Middle frontal gyrus (tissue), 1 donor: Measurements from ENCODE around the gene REC114.
"Not testable (repeated sequence)": the region's sequence is repeated elsewhere in the genome, so short reads cannot be mapped to it uniquely, and the experiment has no call there.

Experiments used
- DNase-seq: peaks from one replicate; pipeline ENCODE4 v3.0.0-alpha.2; 2015; ENCODE audit warnings: low spot score; ENCODE audit errors: extremely low spot score

The REC114 gene

DNA sequence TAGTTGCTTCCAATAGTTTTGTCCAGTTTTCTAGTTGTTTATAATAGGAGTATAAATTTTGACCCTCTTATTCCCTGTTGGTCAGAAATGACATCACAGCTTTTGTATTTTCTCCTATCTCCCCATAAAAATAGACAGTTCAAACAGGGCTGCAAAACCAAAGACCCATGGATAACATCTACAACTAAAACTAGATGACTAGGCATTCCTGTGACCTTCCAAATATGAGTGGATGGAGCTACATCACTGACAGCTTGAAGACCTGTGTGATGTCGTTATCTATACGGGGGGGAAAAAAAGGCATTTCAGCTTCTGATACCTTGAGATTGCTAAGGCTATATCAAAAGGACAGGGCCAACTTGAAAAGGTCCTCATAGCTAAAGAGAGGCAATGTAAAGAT, 84.6 kb downstream of the REC114 start:
- DNase-seq: no peak

DNA sequence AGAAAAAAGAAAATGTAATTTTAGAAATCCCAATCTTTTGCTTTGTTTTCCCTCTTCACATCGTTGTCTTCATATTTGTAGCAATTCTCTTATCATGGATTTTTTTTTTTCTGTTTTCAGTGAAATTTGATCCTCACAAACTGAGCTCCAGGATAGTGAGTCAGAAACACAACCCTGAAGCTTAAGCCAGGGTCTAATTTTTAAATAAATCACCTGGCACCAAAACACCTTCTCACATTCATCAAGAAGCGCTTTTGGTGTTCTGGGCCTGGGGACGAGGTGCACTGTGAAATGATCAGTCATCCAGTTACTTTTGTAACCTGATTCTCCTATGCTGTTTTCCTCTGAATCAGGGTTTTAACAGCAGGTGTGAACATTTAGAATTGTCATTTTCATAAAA, 87.7 kb downstream of the REC114 start:
- DNase-seq: no peak

DNA sequence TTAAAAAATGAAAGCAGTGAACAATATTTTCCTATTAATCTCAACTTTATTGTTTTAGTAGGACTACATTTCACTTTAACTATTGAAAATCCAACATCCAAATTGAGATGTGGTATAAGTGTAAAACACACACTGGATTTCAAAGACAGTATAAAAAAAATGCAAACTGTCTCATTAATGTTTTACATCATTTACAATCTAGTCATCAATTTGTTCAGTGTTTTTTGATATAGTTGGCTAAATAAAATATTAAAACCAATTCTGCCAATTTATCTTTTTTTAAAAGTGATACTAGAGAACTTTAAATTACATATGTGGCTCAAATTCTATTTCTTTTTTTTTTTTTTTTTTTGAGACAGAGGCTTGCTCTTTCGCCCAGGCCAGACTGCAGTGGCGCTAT, 95.2 kb downstream of the REC114 start:
- DNase-seq: no peak

DNA sequence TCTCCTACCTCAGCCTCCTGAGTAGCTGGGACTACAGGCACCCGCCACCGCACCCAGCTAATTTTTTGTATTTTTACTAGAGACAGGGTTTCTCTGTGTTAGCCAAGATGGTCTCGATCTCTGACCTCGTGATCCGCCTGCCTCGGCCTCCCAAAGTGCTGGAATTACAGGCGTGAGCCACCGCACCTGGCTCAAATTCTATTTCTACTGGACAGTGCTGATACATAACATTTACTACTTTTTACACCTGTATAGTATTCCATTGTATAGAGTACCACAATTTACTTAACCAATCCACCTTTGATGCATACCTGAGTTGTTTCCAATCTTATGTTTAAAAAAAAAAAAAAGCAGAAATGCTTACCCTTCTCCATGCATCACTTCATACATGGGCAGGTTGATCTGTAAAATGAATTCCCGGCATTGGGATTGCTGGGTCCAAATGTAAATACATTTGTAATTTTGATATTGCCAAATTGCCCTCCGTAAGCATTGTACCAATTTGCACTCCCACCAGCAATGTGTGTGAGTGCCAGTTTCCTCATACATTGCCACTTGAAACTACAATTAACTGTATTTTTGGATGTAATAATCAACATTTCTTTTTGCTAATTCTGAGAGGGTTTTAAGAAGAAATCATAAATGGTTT, 95.7 kb downstream of the REC114 start:
- no peak for DNase-seq

DNA sequence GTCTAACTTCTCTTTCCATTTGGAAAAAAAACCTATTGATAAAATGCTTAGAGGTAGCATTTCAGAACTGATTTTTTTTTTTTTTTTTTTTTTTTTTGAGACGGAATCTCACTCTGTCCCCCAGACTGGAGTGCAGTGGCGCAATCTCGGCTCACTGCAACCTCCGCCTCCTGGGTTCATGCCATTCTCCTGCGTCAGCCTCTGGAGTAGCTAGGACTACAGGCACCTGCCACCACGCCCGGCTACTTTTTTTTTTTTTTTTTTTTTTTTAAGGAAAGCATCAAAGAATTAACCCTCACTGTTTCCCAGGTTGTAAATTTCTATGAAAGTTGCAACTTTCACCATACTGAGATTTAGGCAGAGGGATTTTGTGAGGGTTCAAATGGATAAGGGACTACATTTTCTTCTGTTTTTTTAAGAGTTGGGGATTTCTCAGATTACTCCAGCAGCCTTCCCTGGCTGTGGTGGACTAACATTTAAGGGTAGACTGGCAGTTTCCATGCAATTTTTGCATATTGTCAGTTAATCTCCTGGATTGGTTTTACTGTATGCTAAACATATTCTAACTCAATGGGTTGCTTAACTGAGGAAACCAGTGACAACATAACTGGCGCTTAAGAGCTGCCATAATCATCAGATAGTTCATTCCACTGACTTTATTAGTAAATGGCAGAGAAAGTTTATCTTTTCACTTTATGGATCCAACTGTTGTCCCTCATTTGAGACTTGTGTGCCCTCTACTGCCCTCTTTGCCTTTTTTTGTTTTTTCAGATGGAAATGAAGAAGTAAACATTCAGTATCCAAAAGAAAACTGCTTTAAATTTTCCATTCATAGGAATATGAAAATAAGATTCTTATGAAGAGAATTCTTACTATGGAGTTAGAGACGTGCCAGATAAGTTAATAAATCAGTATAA, 96.5 kb downstream of the REC114 start:
- no peak for DNase-seq

DNA sequence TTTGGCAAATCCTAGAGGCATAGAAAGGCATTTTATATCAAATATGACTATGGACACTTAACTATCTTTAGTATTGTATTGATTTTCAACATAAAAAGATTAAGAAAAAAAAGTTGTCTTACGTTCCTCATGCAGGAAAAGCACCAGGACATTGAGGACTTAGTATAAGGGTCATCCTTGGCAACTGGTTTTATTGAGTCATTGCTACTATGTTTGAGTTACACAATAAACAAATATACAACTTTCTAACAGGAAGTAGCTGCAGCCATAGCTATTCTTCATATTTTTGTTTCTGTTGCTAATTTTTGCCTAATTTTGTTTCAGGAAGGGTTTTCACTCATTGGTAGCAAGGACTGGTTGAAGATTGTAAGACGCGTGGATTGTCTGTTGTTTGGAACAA, 97.2 kb downstream of the REC114 start:
- no peak for DNase-seq

DNA sequence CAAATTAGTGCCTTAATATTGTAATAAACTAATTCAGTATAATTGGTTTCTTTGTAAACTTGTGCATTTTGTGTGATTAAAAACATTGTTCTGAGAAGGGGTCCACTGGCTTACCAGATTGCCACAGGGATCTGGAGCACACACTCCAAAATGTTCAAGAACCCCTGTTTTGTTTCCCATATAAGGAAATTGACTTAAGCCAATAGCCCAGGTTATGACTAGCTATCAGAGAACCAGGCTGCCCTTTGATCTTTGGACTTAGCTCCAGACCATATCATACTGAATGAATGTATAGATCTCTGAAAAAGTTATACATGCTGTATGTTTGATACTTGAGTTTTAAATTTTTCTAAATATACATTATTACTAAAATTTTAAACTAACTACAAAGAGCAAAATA, 98.5 kb downstream of the REC114 start:
- no peak for DNase-seq

DNA sequence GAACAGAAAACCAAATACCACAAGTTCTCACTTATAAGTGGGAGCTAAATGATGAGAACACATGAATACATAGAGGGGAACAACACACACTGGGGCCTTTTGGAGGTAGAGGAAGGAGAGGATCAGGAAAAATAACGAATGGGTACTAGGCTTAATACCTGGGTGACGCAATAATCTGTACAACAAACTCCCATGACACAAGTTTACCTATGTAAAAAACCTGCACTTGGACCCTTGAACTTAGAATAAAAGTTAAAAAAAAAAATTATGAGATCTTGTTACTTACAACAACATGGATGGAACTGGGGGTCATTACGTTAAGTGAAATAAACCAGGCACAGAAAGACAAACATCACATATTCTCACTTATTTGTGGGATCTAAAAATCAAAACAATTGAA, 106.0 kb downstream of the REC114 start:
- not testable (repeated sequence) for DNase-seq

DNA sequence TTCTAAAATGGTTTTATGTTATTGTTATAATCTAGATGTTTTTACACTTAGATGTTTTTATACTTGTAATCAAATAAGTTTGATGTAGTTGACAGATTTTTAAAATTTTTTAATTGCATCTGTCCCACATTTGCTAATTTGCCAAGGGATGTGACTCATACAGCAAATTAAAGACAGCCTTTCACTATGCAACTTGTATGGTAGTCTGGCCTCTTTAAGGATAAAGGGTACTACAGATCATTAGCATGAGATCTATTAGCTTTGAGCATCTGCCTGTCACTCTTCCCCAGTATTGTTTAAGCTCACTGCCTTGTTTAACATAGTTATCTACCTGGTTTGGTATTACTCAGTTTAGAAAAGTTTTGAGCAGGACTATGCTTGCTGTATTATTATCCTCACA, 107.2 kb downstream of the REC114 start:
- no peak for DNase-seq

DNA sequence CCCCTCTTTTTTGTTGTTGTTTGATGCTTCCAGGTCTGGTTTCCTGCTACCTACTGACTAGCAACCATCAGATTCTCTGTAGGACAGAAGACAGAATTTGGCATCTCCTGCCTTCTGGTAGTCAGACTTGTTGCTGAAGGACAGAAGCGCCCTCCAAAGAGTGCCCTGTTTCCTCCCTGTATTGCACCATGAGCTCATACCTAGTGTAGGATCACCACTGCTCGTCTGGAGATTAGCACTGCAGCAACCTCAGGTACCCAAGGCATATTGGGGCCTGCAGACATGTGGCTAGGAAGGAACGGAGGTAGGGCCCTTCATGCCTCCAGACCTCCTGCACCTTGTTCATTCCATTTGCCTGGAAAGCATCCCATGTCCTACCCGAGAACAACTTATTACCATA, 112.1 kb downstream of the REC114 start:
- DNase-seq: no peak

DNA sequence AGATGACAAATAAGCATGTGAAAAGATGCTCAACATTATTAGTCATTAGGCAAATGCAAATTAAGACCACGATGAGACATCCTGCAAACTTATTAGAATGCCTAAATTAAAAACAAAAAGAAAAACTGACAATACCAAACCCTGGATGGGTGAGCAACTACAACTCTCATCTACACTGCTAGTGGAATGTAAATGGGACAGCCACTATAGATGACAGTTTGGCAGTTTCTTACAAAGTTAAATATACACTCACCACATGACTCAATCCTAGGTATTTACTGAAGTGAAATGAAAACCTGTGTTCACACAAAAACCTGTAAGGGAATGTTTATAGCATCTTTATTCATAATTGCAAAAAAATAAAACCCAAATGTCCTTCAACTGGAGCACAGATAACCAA, 115.6 kb downstream of the REC114 start:
- no peak for DNase-seq

DNA sequence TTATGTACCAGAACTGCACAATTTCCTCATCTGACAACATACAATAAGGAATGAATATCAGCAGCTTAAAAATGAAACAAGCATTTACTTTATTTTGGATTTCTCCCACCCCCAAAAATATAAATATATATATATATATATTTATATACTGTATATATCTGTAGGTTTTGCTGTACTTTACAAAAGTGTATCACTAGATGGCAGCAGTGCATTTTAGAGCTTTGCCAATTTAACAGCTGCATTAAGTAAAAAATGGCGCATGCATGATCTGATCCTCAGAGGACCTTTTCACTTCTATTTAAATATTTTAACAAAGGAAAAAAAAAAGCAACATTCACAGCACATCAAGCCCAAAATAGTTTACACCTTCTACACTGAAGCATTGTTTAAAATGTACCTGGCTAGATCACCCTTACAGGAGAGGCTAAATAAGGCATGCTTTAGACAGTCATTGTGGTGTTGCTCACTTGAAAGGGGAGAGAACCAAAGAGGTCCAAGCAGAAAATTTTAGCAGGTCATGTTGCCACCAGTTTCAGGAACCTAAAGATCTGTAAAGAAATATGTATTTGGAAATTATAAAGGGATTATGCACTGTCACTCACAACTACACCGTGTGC, 117.6 kb downstream of the REC114 start:
- DNase-seq: peak; percentile 59

DNA sequence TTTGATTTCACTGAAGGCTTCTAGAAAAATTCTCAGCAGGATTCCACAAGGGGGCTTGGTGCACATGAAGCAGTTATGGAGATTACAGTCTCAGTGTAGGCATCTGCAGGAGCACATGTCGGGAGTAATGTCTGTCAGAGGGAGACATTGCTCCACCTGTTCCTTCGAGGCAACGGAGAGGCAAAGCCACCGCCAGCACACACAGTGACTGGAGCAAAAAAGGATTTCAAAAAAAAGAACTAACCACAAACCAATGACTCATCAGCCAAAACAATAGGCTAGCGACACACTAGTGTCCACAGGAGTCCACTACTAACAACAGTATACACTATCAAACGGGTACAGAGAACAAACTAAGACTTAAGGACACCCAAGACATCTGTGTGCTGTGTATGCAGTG, 121.3 kb downstream of the REC114 start:
- no peak for DNase-seq

DNA sequence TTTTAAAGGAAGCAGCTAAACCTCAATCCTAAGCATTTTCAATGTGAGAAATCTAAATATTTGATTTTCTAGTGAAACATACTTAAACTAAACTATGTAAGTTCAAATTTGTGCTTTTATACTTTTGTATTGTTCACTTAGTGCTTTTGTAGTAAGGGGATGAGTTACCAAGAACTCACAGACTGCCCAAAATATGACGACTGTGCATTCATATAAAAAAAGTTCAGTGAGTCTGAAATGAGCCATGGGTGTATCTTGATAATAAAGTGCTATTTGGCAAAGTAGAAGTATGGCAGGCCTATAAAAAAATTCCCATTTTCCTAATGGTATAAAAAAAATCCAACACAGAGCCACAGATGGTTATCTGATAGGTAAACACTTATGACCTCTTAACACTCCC, 124.1 kb downstream of the REC114 start:
- no peak for DNase-seq

DNA sequence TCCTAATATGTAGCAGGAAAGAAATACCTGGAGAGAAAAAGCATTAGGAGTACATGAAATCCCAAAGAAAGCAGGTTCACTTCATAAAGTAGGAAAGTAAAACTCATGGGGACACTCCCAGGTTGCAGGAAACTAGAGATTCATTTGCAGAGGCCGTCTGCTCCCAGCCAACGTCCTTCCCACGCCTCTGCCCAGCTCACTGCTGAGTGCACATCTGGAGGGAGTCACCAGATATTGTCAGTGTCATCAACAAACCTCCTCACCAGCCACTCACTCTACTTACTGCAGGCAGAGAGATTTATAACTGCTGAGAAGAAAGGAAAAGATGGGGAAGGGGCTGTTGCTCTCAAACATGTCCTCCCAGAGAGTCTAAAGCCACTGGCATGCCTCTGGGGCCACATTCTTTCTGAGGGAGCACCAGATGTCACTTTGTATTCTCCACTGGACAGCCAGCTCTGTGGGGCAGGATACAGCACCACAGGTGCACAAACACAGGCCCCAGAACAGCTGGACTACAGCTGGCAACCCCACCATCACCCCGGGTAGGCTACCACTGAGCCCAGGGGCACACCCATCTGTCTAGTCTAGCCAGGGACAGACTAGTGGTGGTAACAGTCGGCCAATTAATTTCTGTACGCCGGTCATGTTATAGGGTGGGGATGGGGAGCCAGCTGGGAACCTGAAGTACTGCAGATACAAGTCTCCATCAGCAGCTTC, 125.8 kb downstream of the REC114 start:
- no peak for DNase-seq

DNA sequence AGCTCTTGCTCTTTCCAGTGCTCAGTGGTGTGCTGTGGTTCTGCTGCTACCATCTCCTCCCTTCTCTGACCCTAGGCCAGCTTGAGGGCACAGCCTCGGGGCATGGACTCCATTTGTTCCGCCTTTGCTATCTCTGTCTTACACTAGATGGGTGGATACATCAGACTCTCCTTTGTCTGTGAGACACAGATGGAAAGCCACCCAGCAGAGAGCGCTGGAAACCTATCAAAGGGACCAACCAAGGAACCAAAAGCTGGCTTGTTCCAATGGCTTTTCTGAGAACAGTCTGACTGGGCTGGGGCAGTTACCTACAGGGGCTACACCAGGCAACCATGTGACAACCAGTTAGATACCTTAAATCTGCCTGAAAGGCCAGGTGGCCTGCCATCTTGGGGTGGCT, 126.4 kb downstream of the REC114 start:
- DNase-seq: no peak

DNA sequence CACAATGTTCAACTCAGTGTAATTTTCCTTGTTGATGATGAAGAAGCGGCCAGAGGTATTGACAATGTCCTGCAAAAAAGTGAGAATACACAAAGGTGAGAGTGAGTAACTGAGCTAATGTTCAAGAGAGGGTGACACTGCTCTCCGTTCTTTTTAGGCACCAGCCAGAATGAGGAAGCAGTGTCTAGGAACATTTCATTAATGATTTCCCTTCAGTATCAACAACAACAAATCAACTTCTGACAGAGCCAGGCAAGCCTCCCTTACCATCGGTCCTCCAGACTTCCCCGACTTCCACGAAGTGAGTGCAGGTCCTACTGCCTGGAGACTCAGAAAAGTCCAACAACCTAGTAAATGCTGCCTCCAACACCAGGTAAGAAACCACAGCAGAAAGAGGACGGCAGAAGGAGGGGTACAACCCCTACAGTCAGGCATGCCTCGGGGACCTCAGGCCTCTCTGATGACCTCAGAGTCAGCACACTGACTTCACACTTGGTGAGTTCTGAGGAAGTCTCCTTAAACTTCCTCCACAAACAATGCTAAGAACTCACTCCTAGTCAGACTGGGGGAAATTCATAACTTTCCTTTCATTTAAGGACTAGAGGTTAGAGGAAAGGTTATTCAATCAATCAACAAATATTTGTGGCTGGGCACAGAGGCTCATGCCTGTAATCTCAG, 127.5 kb downstream of the REC114 start:
- no peak for DNase-seq

DNA sequence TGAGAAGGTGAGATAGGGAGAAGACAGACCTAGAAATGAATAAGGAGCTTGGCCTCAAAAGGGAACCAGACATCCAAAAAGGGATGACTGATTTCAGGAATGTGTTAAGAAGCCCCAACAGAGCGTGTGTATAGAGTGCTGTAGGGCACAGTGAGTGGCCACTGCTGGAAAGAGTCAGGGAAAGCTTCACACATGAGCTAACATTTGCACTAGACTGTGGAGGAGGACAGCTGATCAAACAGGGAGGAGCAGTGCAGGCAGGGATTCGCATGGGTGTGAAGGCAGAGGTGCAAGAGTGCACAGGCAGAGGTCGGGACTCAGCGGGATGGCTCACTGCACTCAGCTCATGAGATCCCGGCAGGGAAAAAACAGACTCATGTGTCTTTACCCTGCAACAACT, 128.4 kb downstream of the REC114 start:
- DNase-seq: no peak

DNA sequence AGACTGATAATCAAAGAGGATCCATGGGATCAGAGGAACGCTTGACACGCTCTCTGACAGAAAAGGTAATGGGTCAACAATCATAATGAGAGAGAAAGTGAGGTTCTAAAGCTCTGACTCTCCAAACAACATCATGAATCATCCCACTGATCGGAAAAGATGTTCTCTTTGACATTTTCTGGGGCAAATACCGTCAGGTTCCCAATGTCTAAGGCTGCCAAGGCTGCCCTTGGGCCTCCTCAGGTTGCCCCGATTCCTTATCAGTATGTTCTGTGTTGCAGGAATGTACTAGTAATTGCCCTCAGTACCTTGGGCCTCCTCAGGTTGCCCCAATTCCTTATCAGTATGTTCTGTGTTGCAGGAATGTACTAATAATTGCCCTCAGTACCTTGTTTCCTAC, 129.3 kb downstream of the REC114 start:
- DNase-seq: no peak

DNA sequence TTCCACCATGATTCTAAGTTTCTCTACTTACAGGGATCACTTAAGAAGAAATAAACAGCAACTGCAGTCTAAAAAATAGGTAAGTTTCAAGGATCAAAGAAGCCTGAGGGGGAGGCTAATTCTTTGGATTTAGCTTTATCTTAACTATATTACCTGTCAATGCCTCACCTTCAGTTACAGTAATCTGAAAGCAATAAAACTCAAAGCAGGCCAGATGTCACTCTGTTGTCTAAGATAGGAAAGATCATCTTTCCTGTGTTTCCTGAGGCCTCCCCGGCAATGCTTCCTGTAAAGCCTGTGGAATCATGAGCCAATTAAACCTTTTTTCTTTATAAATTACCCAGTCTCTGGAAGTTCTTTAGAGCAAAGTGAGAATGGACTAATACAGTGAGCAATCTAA, 130.1 kb downstream of the REC114 start:
- no peak for DNase-seq

DNA sequence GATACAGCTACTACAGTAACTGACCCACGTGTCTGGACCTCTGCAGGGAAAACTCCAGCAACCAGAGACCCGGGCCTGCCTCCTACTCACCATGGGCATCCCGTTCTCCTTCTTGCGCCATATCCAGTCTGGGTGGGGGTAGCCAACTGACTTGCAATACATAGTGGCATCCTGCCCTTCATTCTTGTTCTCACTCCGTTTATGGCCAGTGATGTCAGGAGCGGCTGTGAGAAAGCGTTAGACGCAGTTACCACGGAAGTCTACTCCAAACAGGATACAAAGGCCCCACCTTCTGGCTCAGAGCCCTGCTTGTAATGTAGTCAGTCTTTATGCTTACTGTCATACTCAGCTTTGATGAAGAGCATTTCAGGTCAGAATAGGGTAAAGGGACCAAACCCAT, 130.6 kb downstream of the REC114 start:
- DNase-seq: no peak
